ENCODE results near the gene RPIA. TPM values are rescaled to one million over a fixed set of nuclear protein-coding genes. Genes with fewer than 3 reads are reported as not detected.

The RPIA gene
- total and polyA plus RNA-seq, 4 donors: 7.3 to 10.3 (median 8.8) TPM

- no peaks in the 10 kb centered on the region for H3K9me3 ChIP-seq (ENCODE audit: control insufficient read depth, low read length)
- H3K27me3 ChIP-seq (ENCODE audit: control insufficient read depth in 1 of 2, insufficient read depth in 2 of 2, low read length in 1 of 2): no peaks in the 10 kb centered on the region
- no peak overlapping the region for H3K27ac ChIP-seq (ENCODE audit: low read depth in 1 of 2, low read length in 2 of 2)
- H3K4me3 ChIP-seq (ENCODE audit: low read length in 2 of 2): no peak overlapping the region
- H3K4me1 ChIP-seq (ENCODE audit: control insufficient read depth in 1 of 2, insufficient read depth in 2 of 2, low read length in 2 of 2): no peaks in the 10 kb centered on the region
- H3K36me3 ChIP-seq (ENCODE audit: control insufficient read depth in 1 of 2, insufficient read depth in 2 of 2, low read length in 1 of 2): peaks cover 0 to 6% of the 10 kb centered on the region in 2 donors
- WGBS, 2 donors: 78 to 79% methylated on average over 4 of the region's 4 CpGs
- ATAC-seq (ENCODE audit: low FRiP score) (no peak), DNase-seq (no peak)
- intact Hi-C loops (cut with DNase I): no loop called here
These were observed 43.7 kb downstream of the RPIA start for GRCh38 chr2:88735133-88735532.

GRCh38 chr2:88735853-88736252 lies 44.4 kb downstream of the RPIA start:
- intact Hi-C loops (cut with DNase I): no loop called here
- no peak overlapping the region for H3K27ac ChIP-seq (ENCODE audit: low read depth in 1 of 2, low read length in 2 of 2)
- no peak for DNase-seq
- H3K4me1 ChIP-seq (ENCODE audit: control insufficient read depth in 1 of 2, insufficient read depth in 2 of 2, low read length in 2 of 2): no peaks in the 10 kb centered on the region
- H3K27me3 ChIP-seq (ENCODE audit: control insufficient read depth in 1 of 2, insufficient read depth in 2 of 2, low read length in 1 of 2): no peaks in the 10 kb centered on the region
- no peak for ATAC-seq (ENCODE audit: low FRiP score)
- no peaks in the 10 kb centered on the region for H3K9me3 ChIP-seq (ENCODE audit: control insufficient read depth, low read length)
- H3K36me3 ChIP-seq (ENCODE audit: control insufficient read depth in 1 of 2, insufficient read depth in 2 of 2, low read length in 1 of 2): peaks cover 0 to 6% of the 10 kb centered on the region in 2 donors
- no peak overlapping the region for H3K4me3 ChIP-seq (ENCODE audit: low read length in 2 of 2)
- WGBS, 2 donors: 87 to 89% methylated on average over 6 of the region's 6 CpGs

- 77 to 78% methylated on average over 8 of the region's 8 CpGs for WGBS, 2 donors
- Histone ChIP-seq H3K9me3 (ENCODE audit: control insufficient read depth, low read length) (no peaks in the 10 kb centered on the region), H3K4me3 (ENCODE audit: low read length in 2 of 2) (no peak overlapping the region), H3K27me3 (ENCODE audit: control insufficient read depth in 1 of 2, insufficient read depth in 2 of 2, low read length in 1 of 2) (no peaks in the 10 kb centered on the region), H3K36me3 (ENCODE audit: control insufficient read depth in 1 of 2, insufficient read depth in 2 of 2, low read length in 1 of 2) (peaks cover 0 to 6% of the 10 kb centered on the region in 2 donors), H3K27ac (ENCODE audit: low read depth in 1 of 2, low read length in 2 of 2) (no peak overlapping the region), H3K4me1 (ENCODE audit: control insufficient read depth in 1 of 2, insufficient read depth in 2 of 2, low read length in 2 of 2) (no peaks in the 10 kb centered on the region)
- DNase-seq: no peak
- peak; percentile 42 for ATAC-seq (ENCODE audit: low FRiP score)
- intact Hi-C loops (cut with DNase I): no loop called here
These were observed 45.0 kb downstream of the RPIA start for GRCh38 chr2:88736437-88736836.

DNA sequence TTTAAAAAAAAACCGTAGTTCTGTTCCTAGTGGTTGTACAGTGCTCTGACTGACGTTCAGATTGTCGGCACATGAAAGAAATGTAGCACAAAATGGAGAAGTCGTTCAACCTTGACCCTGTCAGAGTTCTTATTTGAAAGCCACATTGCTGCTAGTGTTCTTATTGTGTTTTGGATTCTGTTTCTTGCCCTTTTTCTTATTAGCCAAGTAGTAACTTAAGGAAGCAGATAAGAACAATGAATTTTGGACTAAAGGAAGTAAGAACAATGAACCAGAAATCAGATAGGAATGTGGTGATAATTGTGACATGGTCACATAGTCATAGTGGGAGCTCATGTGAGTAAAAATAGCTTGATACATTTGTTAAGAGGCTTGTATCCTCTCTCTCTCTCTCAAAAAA lies 45.9 kb downstream of the RPIA start:
- Histone ChIP-seq H3K4me3 (ENCODE audit: low read length in 2 of 2) (no peak overlapping the region), H3K27ac (ENCODE audit: low read depth in 1 of 2, low read length in 2 of 2) (no peak overlapping the region), H3K27me3 (ENCODE audit: control insufficient read depth in 1 of 2, insufficient read depth in 2 of 2, low read length in 1 of 2) (no peaks in the 10 kb centered on the region), H3K4me1 (ENCODE audit: control insufficient read depth in 1 of 2, insufficient read depth in 2 of 2, low read length in 2 of 2) (no peaks in the 10 kb centered on the region), H3K9me3 (ENCODE audit: control insufficient read depth, low read length) (no peaks in the 10 kb centered on the region), H3K36me3 (ENCODE audit: control insufficient read depth in 1 of 2, insufficient read depth in 2 of 2, low read length in 1 of 2) (peaks cover 0 to 6% of the 10 kb centered on the region in 2 donors)
- ATAC-seq (ENCODE audit: low FRiP score) (no peak), DNase-seq (no peak)
- intact Hi-C loops (cut with DNase I): no loop called here
- 70 to 81% methylated on average over 4 of the region's 4 CpGs for WGBS, 2 donors

GRCh38 chr2:88738271-88738670 lies 46.8 kb downstream of the RPIA start:
- ATAC-seq (ENCODE audit: low FRiP score) (no peak), DNase-seq (no peak)
- intact Hi-C loops (cut with DNase I): no loop called here
- no peak overlapping the region for H3K4me3 ChIP-seq (ENCODE audit: low read length in 2 of 2)
- H3K27ac ChIP-seq (ENCODE audit: low read depth in 1 of 2, low read length in 2 of 2): no peak overlapping the region
- no peaks in the 10 kb centered on the region for H3K4me1 ChIP-seq (ENCODE audit: control insufficient read depth in 1 of 2, insufficient read depth in 2 of 2, low read length in 2 of 2)
- H3K36me3 ChIP-seq (ENCODE audit: control insufficient read depth in 1 of 2, insufficient read depth in 2 of 2, low read length in 1 of 2): peaks cover 0 to 6% of the 10 kb centered on the region in 2 donors
- WGBS, 2 donors: 72 to 80% methylated on average over 3 of the region's 3 CpGs
- H3K9me3 ChIP-seq (ENCODE audit: control insufficient read depth, low read length): no peaks in the 10 kb centered on the region
- no peaks in the 10 kb centered on the region for H3K27me3 ChIP-seq (ENCODE audit: control insufficient read depth in 1 of 2, insufficient read depth in 2 of 2, low read length in 1 of 2)

DNA sequence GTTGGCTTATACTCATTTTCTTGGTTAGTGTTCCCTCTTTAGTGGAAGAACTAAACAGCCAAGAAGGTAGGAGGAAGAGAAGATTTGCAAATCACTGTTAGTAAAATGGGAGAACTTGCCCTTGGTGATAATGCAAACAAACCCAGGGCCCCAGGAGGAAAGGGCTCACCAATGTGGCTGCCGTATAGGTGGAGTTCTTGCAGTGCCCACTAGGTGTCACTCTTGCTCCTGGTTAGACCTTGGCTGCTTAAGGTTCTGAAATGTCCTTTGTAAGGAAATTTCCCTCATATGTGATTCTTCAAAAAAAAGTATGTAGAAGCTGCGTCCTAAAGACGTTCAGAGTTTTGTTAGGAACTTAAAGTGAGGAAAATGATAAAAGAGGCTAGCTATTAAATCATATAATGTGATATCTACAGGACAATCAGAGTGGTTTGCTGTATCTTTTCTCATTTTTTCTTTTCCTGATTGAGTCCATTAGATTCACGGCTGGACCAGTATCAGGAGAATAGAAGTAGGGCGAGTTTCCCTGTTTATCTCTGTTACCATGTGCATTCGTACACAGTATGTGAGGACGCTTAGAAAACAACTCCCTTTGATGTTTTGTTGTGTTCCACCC lies 48.6 kb downstream of the RPIA start:
- 43 to 47% methylated on average over 7 of the region's 7 CpGs for WGBS, 2 donors
- Histone ChIP-seq H3K36me3 (ENCODE audit: control insufficient read depth in 1 of 2, insufficient read depth in 2 of 2, low read length in 1 of 2) (peaks cover 0 to 6% of the 10 kb centered on the region in 2 donors), H3K4me3 (ENCODE audit: low read length in 2 of 2) (no peak overlapping the region), H3K27ac (ENCODE audit: low read depth in 1 of 2, low read length in 2 of 2) (no peak overlapping the region), H3K4me1 (ENCODE audit: control insufficient read depth in 1 of 2, insufficient read depth in 2 of 2, low read length in 2 of 2) (no peaks in the 10 kb centered on the region), H3K27me3 (ENCODE audit: control insufficient read depth in 1 of 2, insufficient read depth in 2 of 2, low read length in 1 of 2) (no peaks in the 10 kb centered on the region), H3K9me3 (ENCODE audit: control insufficient read depth, low read length) (no peaks in the 10 kb centered on the region)
- intact Hi-C loops (cut with DNase I): no loop called here
- DNase-seq (peak; percentile 60 to 83), ATAC-seq (ENCODE audit: low FRiP score) (peak; percentile 87)

DNA sequence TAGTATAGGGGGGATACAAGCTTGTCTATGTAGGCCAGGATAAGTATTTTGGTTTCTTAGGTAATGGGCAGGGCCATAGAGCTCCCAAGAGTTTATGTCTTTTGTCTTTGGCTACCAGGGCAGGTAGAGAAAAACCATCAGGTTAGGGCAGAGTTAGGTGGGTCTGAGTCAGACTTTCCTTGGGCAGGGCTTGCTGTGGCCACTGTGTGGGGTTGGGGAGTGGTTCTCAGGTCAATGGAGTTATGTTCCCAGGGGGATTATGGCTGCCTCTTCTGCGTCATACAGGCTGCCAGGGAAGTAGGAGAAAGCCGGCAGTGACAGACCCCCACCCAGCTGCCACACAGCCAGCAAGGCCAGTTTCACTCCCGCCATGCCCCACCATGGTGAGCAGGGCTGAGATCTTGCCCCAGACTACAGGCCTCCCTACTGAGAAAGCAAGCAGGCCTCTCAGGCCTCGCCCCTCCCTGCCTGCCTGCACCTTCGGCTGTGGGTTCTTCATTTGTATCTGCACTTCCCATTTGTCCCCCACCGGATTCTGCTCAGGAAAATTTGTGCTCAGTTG lies 55.5 kb downstream of the RPIA start:
- H3K27me3 ChIP-seq (ENCODE audit: control insufficient read depth in 1 of 2, insufficient read depth in 2 of 2, low read length in 1 of 2): no peaks in the 10 kb centered on the region
- H3K27ac ChIP-seq (ENCODE audit: low read depth in 1 of 2, low read length in 2 of 2): no peak overlapping the region
- intact Hi-C loops (cut with DNase I): no loop called here
- DNase-seq (no peak), ATAC-seq (ENCODE audit: low FRiP score) (peak; percentile 19)
- no peaks in the 10 kb centered on the region for H3K4me1 ChIP-seq (ENCODE audit: control insufficient read depth in 1 of 2, insufficient read depth in 2 of 2, low read length in 2 of 2)
- 96 to 97% methylated on average over 6 of the region's 6 CpGs for WGBS, 2 donors
- no peaks in the 10 kb centered on the region for H3K9me3 ChIP-seq (ENCODE audit: control insufficient read depth, low read length)
- H3K4me3 ChIP-seq (ENCODE audit: low read length in 2 of 2): no peak overlapping the region
- H3K36me3 ChIP-seq (ENCODE audit: control insufficient read depth in 1 of 2, insufficient read depth in 2 of 2, low read length in 1 of 2): peaks cover 0 to 4% of the 10 kb centered on the region in 2 donors

GRCh38 chr2:88747990-88748389 lies 56.5 kb downstream of the RPIA start:
- intact Hi-C loops (cut with DNase I): no loop called here
- H3K4me3 ChIP-seq (ENCODE audit: low read length in 2 of 2): no peak overlapping the region
- H3K9me3 ChIP-seq (ENCODE audit: control insufficient read depth, low read length): no peaks in the 10 kb centered on the region
- 94 to 98% methylated on average over 2 of the region's 2 CpGs for WGBS, 2 donors
- DNase-seq (no peak), ATAC-seq (ENCODE audit: low FRiP score) (no peak)
- H3K27me3 ChIP-seq (ENCODE audit: control insufficient read depth in 1 of 2, insufficient read depth in 2 of 2, low read length in 1 of 2): no peaks in the 10 kb centered on the region
- no peak overlapping the region for H3K27ac ChIP-seq (ENCODE audit: low read depth in 1 of 2, low read length in 2 of 2)
- H3K4me1 ChIP-seq (ENCODE audit: control insufficient read depth in 1 of 2, insufficient read depth in 2 of 2, low read length in 2 of 2): no peaks in the 10 kb centered on the region
- peaks cover 0 to 4% of the 10 kb centered on the region in 2 donors for H3K36me3 ChIP-seq (ENCODE audit: control insufficient read depth in 1 of 2, insufficient read depth in 2 of 2, low read length in 1 of 2)

- Histone ChIP-seq H3K27me3 (ENCODE audit: control insufficient read depth in 1 of 2, insufficient read depth in 2 of 2, low read length in 1 of 2) (no peaks in the 10 kb centered on the region), H3K9me3 (ENCODE audit: control insufficient read depth, low read length) (no peaks in the 10 kb centered on the region), H3K36me3 (ENCODE audit: control insufficient read depth in 1 of 2, insufficient read depth in 2 of 2, low read length in 1 of 2) (peaks cover 0 to 12% of the 10 kb centered on the region in 2 donors), H3K4me3 (ENCODE audit: low read length in 2 of 2) (no peak overlapping the region), H3K4me1 (ENCODE audit: control insufficient read depth in 1 of 2, insufficient read depth in 2 of 2, low read length in 2 of 2) (no peaks in the 10 kb centered on the region), H3K27ac (ENCODE audit: low read depth in 1 of 2, low read length in 2 of 2) (no peak overlapping the region)
- 95 to 96% methylated on average over 3 of the region's 3 CpGs for WGBS, 2 donors
- intact Hi-C loops (cut with DNase I): no loop called here
- no peak for ATAC-seq (ENCODE audit: low FRiP score)
- no peak for DNase-seq
These were observed 60.3 kb downstream of the RPIA start for GRCh38 chr2:88751768-88752167.
